Pancreas (tissue), 10 donors: ENCODE data around the gene LAMA5. TPM values are rescaled to one million over a fixed set of nuclear protein-coding genes. Genes with fewer than 3 reads are reported as not detected.

Experiments
- ATAC-seq, 4 donors: fragments of 200-7000 bp; cut with Tn5 transposase; one replicate each; pipeline versions ENCODE4 v1.8.0 to v1.9.1; 2020; ENCODE audit warnings: mild to moderate bottlenecking in 4 of 4, moderate library complexity in 4 of 4
- DNase-seq, 6 donors: peaks; one replicate each; pipeline ENCODE4 v3.0.0-alpha.2; 2020
- FAIRE-seq: peaks from 2 replicates; lab custom pipeline; 2012; peaks lifted over from hg19 to GRCh38; lab: Jason Lieb, UNC
- H3K27ac ChIP-seq, 4 donors: fragments of 200-600 bp; sonication (generic); 1 replicate in 3 of 4; 2 replicates in 1 of 4; pipeline versions ENCODE4 v1.5.0 to v1.8.0; 2020
- H3K27me3 ChIP-seq, 4 donors: fragments of 200-600 bp; one replicate each; pipeline ENCODE4 v1.8.0; 2021
- H3K36me3 ChIP-seq, 3 donors: fragments of 200-600 bp; sonication (generic) in 1 of 3; one replicate each; pipeline versions ENCODE4 v1.5.0 to v1.8.0; 2020 to 2021
- H3K4me1 ChIP-seq, 3 donors: fragments of 200-600 bp; one replicate each; pipeline ENCODE4 v1.8.0; 2021
- H3K4me3 ChIP-seq, 4 donors: fragments of 200-600 bp; sonication (generic) in 2 of 4; one replicate each; pipeline versions ENCODE4 v1.5.0 to v1.8.0; 2020 to 2021
- H3K9me3 ChIP-seq, 4 donors: fragments of 200-600 bp; one replicate each; pipeline ENCODE4 v1.8.0; 2021
- WGBS, 2 donors: extraction: QIAGEN DNeasy Blood & Tissue Kit; methylation state at CpG; one replicate each; pipeline ENCODE4 v1.1.7; 2013; 5-methylcytosine and 5-hydroxymethylcytosine counted together
- intact Hi-C, 3 donors: fragments of 100-400 bp; cut with DNase I; formaldehyde crosslinking; loops; one replicate each; pipeline versions ENCODE4 v1.11.1 to v1.14.2; 2022
- polyA plus RNA-seq, 2 donors: library from polyadenylated mRNA; stranded (reverse); fragments of 200-250 nt; gene quantifications; one replicate each; pipeline ENCODE4 v1.2.3, GENCODE V29; 2013
- total RNA-seq, 6 donors: library from RNA; stranded (reverse); fragmentation: NEBNext Ultra II Directional in 4 of 6; extraction: Animal tissue kit (Norgen Biotek cat#: 25700) in 4 of 6; gene quantifications; one replicate each; pipeline versions ENCODE4 v1.2.1 to v1.2.4, GENCODE V29; 2021 to 2023
- TF ChIP-seq, protein P1 (sequence below), 4 donors: fragments of 200-600 bp; sonication (generic) in 3 of 4; IDR thresholded peaks; one replicate each; pipeline versions ENCODE4 v1.5.0 to v1.8.0; 2021; ENCODE audit warnings: antibody characterized with exemption in 4 of 4
- donor health status: healthy with polysubstance abuse.
- donor health status: DM: no; HTN: no; CAD: no; lungs with moderate emphysema.
- donor health status: DM: no; HTN: no; CAD: no.
- donor health status: control.
- donor health status: control.
- donor health status: Bipolar disorder and iron deficiency.
- donor health status: DM: yes; HTN: yes; CAD: no.
- donor health status: DM: no; HTN: no; CAD: no.
- donor health status: DM: no; HTN: no; CAD: no.
- donor health status: DM: yes; HTN: yes; CAD: no.

LAMA5 gene
- total and polyA plus RNA-seq, 8 donors: 43.6 to 344 (median 62.2) TPM

DNA sequence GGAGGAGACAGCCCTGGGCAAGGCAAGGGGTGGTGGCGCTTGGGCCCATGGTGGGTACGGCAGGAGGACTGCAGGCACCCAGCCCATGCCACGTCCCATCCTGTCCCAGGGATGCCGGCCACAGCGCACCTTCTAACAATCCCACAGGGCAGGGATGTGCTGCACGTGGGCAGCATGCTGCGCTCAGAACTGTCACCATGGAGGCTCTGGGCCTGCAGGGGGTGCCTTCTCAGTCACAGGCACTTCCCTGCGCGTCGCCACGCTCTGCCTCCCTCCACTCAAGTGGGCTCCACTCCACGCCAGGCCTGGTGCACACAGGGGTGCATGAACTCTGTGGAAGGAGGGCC lies 37.6 kb upstream of the LAMA5 start:
- H3K4me3 ChIP-seq: no peak overlapping the region
- WGBS, 2 donors: 95 to 96% methylated on average over 11 to 12 of the region's 12 CpGs
- no peaks in the 10 kb centered on the region for H3K36me3 ChIP-seq
- TF ChIP-seq, protein P1, sequence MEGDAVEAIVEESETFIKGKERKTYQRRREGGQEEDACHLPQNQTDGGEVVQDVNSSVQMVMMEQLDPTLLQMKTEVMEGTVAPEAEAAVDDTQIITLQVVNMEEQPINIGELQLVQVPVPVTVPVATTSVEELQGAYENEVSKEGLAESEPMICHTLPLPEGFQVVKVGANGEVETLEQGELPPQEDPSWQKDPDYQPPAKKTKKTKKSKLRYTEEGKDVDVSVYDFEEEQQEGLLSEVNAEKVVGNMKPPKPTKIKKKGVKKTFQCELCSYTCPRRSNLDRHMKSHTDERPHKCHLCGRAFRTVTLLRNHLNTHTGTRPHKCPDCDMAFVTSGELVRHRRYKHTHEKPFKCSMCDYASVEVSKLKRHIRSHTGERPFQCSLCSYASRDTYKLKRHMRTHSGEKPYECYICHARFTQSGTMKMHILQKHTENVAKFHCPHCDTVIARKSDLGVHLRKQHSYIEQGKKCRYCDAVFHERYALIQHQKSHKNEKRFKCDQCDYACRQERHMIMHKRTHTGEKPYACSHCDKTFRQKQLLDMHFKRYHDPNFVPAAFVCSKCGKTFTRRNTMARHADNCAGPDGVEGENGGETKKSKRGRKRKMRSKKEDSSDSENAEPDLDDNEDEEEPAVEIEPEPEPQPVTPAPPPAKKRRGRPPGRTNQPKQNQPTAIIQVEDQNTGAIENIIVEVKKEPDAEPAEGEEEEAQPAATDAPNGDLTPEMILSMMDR (IDR thresholded peaks at IDR 0.05): no peak
- FAIRE-seq (no peak), ATAC-seq (no peak), DNase-seq (no peak)
- peaks cover 7 to 19% (median 11%) of the 10 kb centered on the region in 3 donors for H3K4me1 ChIP-seq
- intact Hi-C loops: no loop called here
- no peaks in the 10 kb centered on the region for H3K9me3 ChIP-seq
- H3K27ac ChIP-seq: no peak overlapping the region
- no peaks in the 10 kb centered on the region for H3K27me3 ChIP-seq

DNA sequence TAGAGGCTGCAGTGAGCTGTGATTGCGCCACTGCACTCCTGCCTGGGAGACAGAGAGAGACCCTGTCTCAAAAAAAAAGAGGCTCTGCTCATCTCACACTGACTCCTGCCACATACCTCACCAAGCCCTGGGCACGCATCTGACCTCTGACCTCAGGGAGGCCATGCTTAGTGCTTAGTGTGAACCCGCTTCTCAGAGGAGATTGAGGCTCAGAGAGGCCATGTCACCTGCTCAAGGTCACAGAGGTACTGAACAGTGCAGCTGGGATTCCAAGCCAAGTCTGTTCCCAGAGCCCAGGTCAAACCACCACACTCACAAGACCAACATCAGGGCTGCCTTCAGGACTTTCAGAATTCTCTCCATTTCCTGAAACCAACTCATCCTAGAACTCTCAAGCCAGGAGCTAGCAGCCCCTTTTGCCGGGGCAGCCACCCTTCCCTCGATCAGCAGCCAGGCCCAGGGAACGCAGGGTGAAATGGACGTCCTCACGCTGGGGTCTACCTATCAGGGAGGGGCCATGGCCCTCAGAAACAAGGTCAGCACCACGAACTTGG lies 37.1 kb upstream of the LAMA5 start:
- no peak for ATAC-seq
- TF ChIP-seq, protein P1 (IDR thresholded peaks at IDR 0.05): no peak
- no peak for FAIRE-seq
- DNase-seq: no peak
- Histone ChIP-seq H3K9me3 (no peaks in the 10 kb centered on the region), H3K27ac (no peak overlapping the region), H3K4me3 (no peak overlapping the region), H3K27me3 (no peaks in the 10 kb centered on the region), H3K36me3 (no peaks in the 10 kb centered on the region), H3K4me1 (peaks cover 5 to 16% (median 6%) of the 10 kb centered on the region in 3 donors)
- intact Hi-C loops: no loop called here
- 88 to 89% methylated on average over 9 of the region's 9 CpGs for WGBS, 2 donors

DNA sequence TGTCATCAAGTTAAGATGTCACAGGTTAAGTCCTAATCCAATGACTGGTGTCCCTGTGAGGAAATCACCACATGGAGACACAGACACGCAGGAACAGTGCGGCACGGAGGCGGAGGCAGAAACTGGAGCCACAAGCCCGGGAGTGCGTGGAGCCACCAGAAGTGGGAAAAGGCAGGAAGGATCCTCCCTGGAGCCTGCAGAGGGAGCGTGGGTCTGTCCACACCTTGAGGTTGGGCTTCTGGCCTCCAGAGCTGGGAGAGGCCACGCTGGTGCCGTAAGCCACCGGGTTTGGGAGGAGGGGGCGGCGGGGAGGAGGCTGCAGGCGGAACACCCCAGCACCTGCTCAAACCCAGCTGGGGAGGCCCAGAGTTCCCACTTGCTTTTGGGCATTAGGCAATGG lies 36.2 kb upstream of the LAMA5 start:
- Histone ChIP-seq H3K27ac (no peak overlapping the region), H3K4me1 (peaks cover 5 to 16% (median 6%) of the 10 kb centered on the region in 3 donors), H3K4me3 (no peak overlapping the region), H3K27me3 (no peaks in the 10 kb centered on the region), H3K9me3 (no peaks in the 10 kb centered on the region), H3K36me3 (no peaks in the 10 kb centered on the region)
- TF ChIP-seq, protein P1 (IDR thresholded peaks at IDR 0.05): no peak
- WGBS, 2 donors: 87 to 88% methylated on average over 13 of the region's 13 CpGs
- intact Hi-C loops: no loop called here
- ATAC-seq (no peak), DNase-seq (no peak), FAIRE-seq (no peak)

DNA sequence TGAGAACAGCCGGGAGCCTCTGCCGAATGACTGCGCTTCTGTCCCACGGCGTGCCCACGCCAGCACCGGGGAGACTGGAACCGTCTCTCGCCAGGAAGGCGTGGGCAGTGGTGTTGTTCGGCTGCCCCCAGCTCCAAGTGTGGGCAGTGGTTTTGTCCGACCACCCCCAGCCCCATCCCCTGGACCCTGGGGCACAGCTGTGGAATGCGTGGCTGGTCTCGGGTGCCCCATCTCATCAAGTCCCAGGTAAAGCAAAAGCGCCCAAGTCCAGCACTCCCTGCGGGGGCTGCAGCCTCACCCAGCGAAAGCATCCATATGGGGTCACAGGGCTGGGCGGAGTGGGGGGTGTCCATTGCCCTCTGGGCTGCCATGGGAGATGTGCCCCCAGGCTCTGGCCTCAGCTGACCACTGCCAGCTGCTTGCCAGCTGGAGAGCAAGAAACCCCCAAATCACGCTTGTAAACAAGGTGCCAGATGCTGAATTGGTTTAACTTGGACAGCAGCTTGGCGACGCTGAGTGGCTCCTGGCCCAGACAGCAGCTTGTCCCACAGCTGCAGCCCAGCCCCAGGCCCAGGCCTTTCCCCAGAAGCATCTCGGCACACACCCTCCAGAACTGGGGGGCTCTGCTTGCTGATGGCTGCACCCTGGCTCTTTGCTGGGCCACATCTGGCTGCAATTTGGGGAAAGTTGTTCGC lies 35.5 kb upstream of the LAMA5 start:
- TF ChIP-seq, protein P1 (IDR thresholded peaks at IDR 0.05): no peak
- DNase-seq (no peak), ATAC-seq (no peak), FAIRE-seq (no peak)
- Histone ChIP-seq H3K27ac (no peak overlapping the region), H3K4me3 (no peak overlapping the region), H3K9me3 (no peaks in the 10 kb centered on the region), H3K4me1 (peaks cover 3 to 14% (median 5%) of the 10 kb centered on the region in 3 donors), H3K27me3 (no peaks in the 10 kb centered on the region), H3K36me3 (no peaks in the 10 kb centered on the region)
- 89 to 92% methylated on average over 23 of the region's 23 CpGs for WGBS, 2 donors
- intact Hi-C loops: no loop called here

DNA sequence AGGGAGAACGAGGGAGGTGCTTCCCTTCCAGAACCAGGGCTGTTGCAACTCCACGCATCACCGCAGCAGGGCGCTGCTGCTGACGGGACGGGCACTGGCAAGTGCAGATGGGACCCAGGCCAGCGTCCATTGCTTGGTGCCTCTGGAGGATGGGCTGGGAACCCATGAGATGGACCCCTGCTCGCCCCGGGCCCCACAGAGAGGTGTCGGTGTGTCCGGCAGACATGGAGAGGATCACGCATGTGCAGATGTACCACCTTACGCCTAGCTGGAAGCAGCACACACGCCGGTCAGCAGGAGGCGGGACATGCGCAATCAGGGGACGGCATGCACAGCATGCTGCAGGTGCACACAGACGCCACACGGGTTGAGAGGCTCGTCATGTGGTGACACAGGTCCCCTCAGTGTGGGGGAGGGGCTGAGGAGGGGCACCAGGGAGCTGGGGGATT lies 34.2 kb upstream of the LAMA5 start:
- Histone ChIP-seq H3K4me3 (no peak overlapping the region), H3K27ac (no peak overlapping the region), H3K36me3 (no peaks in the 10 kb centered on the region), H3K9me3 (no peaks in the 10 kb centered on the region), H3K27me3 (no peaks in the 10 kb centered on the region), H3K4me1 (peaks cover 0 to 9% (median 3%) of the 10 kb centered on the region in 3 donors)
- DNase-seq (no peak), ATAC-seq (no peak), FAIRE-seq (no peak)
- intact Hi-C loops: no loop called here
- 82 to 83% methylated on average over 20 to 21 of the region's 21 CpGs for WGBS, 2 donors
- TF ChIP-seq, protein P1 (IDR thresholded peaks at IDR 0.05): no peak
